ENCODE results near the gene GABRB2.
A peak's percentile ranks its signal among the peaks of the same experiment; 100 is the strongest.

GABRB2 gene

DNA sequence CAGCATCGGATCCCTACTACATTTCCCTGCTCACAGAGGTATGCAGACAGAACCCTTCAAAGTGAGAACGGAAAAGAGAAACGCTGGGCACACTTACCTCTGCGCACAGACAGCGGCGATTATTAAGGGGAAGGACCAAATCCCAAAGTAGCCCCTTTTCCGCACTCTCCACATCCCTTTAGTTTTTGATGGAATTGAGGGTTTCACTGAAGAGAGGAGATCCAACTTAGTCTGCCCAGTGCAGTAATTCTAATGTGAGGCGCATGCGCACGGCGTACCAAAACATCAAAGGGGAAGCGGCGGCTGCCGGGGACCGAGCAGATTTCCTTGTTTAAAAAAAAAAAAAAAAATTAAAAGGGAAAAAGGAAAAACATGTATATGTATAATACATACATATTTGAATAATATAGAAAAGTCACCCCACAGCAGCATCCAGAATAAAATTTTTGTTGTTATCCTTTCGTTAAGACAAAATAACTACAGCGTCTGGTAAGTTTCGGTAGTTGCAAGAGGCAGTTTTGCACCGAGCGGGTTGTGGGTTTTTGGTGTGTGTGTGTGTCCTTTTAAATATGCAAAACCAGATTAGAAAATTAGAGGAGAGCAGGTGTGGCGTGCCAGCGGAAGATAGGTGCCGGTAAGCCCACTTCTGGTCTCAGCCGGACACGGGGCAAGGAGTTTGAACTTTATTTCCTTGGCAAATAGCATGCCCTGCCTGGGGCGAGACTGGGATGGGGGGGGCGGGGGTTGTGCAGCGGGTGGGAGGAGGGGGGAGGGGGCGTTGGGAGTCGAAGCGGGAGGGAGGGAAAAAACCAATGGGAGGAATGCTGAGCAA is at the start of gene GABRB2:
Gene GABRB2 (minus strand): TSS at position 256 of the 832 bp plus-strand sequence. CDS start 82 bp downstream, at position 174.
- DNase-seq (ENCODE audit: low read depth, low spot score), result no peak

DNA sequence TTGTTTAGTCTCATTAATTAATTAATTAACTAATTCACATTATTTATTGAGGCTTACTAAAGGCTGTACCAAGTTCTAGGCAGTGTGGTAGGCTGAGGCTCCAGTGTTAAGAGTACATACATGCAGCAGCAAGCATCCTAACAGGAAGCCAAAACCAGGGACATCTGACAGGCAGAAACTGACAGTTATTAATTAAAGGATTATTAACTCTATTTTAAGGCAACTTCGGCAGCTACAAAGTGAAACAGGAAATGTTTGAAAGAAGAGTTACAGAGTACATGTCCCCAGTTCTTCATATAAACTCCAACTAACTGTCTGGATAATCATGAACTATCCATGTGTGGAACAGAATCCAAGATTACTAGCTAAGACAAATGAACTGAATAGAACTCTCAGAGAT is 39.3 kb upstream of the GABRB2 start:
- H3K36me3 ChIP-seq (ENCODE audit: insufficient read depth, insufficient read length, low read length), result no peaks in the 10 kb centered on the region
- no peak overlapping the region for H3K9ac ChIP-seq (ENCODE audit: insufficient read length, low read depth)
- H3K9me3 ChIP-seq (ENCODE audit: insufficient read depth, low read length), result no peaks in the 10 kb centered on the region
- no peaks in the 10 kb centered on the region for H3K27me3 ChIP-seq (ENCODE audit: insufficient read depth, insufficient read length)
- H3K4me1 ChIP-seq (ENCODE audit: insufficient read depth, insufficient read length), result no peaks in the 10 kb centered on the region
- H3K4me3 ChIP-seq (ENCODE audit: insufficient read length, low read depth), result no peak overlapping the region
- TF ChIP-seq YY1 (IDR thresholded peaks at IDR 0.05; ENCODE audit: insufficient read depth, insufficient read length), result no peak
- TF ChIP-seq ZNF274 (IDR thresholded peaks at IDR 0.05; ENCODE audit: low read depth, low read length), result no peak
- no peak for TF ChIP-seq SUZ12 (IDR thresholded peaks at IDR 0.05; ENCODE audit: extremely low read depth, insufficient read depth, insufficient read length)
- DNase-seq (ENCODE audit: low read depth, low spot score), result no peak

More for the DNA sequence above, at the start of gene GABRB2:
- peak within 1 kb of the TSS; percentile 46 for H3K4me3 ChIP-seq (ENCODE audit: insufficient read length, low read depth)
- TF ChIP-seq YY1 (IDR thresholded peaks at IDR 0.05; ENCODE audit: insufficient read depth, insufficient read length), result no peak
- TF ChIP-seq SUZ12 (IDR thresholded peaks at IDR 0.05; ENCODE audit: extremely low read depth, insufficient read depth, insufficient read length), result no peak
- TF ChIP-seq ZNF274 (IDR thresholded peaks at IDR 0.05; ENCODE audit: low read depth, low read length), result no peak
- no peaks in the 10 kb centered on the region for H3K9me3 ChIP-seq (ENCODE audit: insufficient read depth, low read length)
- peak within 1 kb of the TSS; percentile 42 for H3K9ac ChIP-seq (ENCODE audit: insufficient read length, low read depth)
- H3K36me3 ChIP-seq (ENCODE audit: insufficient read depth, insufficient read length, low read length), result no peaks in the 10 kb centered on the region
- H3K4me1 ChIP-seq (ENCODE audit: insufficient read depth, insufficient read length), result no peaks in the 10 kb centered on the region
- H3K27me3 ChIP-seq (ENCODE audit: insufficient read depth, insufficient read length), result peaks cover 53% of the 10 kb centered on the region

DNA sequence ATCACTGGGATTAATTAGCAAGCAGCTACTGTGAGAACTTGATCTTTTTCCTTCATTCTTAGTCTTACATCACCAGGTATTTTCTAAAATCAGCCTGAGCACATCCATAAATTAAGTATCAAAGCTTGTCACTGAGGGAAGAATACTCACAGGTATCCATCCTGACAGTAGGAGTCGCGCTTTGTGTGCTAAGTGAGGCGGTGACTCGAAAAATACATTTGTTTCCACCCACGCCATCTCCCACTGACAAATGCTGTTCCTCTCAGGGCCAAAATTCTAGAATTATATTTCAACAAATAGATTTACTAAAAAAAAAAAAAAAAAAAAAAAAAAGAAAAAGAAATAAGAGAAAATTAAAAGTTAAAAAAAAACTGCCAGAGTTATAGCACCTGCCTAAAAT is 34.1 kb upstream of the GABRB2 start:
- Histone ChIP-seq H3K36me3 (ENCODE audit: insufficient read depth, insufficient read length, low read length) (no peaks in the 10 kb centered on the region), H3K9ac (ENCODE audit: insufficient read length, low read depth) (no peak overlapping the region), H3K4me1 (ENCODE audit: insufficient read depth, insufficient read length) (no peaks in the 10 kb centered on the region), H3K9me3 (ENCODE audit: insufficient read depth, low read length) (no peaks in the 10 kb centered on the region), H3K4me3 (ENCODE audit: insufficient read length, low read depth) (no peak overlapping the region), H3K27me3 (ENCODE audit: insufficient read depth, insufficient read length) (no peaks in the 10 kb centered on the region)
- no peak for TF ChIP-seq YY1 (IDR thresholded peaks at IDR 0.05; ENCODE audit: insufficient read depth, insufficient read length)
- no peak for TF ChIP-seq SUZ12 (IDR thresholded peaks at IDR 0.05; ENCODE audit: extremely low read depth, insufficient read depth, insufficient read length)
- no peak for TF ChIP-seq ZNF274 (IDR thresholded peaks at IDR 0.05; ENCODE audit: low read depth, low read length)
- DNase-seq (ENCODE audit: low read depth, low spot score), result no peak

DNA sequence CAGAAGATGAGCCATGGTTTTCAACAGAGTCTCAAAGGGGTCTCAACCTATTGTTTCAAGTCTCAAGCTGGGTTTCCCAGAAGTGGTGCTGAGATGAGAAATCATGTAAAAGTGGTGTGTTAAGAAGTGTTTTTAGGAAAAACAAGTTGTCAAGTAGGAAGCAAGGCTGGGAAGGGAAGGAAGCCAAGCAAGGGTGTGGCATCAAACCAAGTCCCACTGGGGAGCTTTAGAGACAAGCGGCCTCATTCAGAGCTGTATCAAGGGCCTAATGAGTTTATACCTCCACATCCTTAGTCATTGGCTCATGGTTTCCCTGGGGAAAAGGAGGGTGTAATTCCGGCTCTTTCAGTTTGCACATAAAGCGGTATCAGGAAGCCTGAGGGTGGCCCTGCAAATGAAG is 26.4 kb upstream of the GABRB2 start:
- TF ChIP-seq SUZ12 (IDR thresholded peaks at IDR 0.05; ENCODE audit: extremely low read depth, insufficient read depth, insufficient read length) (no peak), YY1 (IDR thresholded peaks at IDR 0.05; ENCODE audit: insufficient read depth, insufficient read length) (no peak), ZNF274 (IDR thresholded peaks at IDR 0.05; ENCODE audit: low read depth, low read length) (no peak)
- H3K27me3 ChIP-seq (ENCODE audit: insufficient read depth, insufficient read length), result no peaks in the 10 kb centered on the region
- H3K9me3 ChIP-seq (ENCODE audit: insufficient read depth, low read length), result no peaks in the 10 kb centered on the region
- no peaks in the 10 kb centered on the region for H3K4me1 ChIP-seq (ENCODE audit: insufficient read depth, insufficient read length)
- no peak overlapping the region for H3K4me3 ChIP-seq (ENCODE audit: insufficient read length, low read depth)
- no peaks in the 10 kb centered on the region for H3K36me3 ChIP-seq (ENCODE audit: insufficient read depth, insufficient read length, low read length)
- DNase-seq (ENCODE audit: low read depth, low spot score), result no peak
- H3K9ac ChIP-seq (ENCODE audit: insufficient read length, low read depth), result no peak overlapping the region

DNA sequence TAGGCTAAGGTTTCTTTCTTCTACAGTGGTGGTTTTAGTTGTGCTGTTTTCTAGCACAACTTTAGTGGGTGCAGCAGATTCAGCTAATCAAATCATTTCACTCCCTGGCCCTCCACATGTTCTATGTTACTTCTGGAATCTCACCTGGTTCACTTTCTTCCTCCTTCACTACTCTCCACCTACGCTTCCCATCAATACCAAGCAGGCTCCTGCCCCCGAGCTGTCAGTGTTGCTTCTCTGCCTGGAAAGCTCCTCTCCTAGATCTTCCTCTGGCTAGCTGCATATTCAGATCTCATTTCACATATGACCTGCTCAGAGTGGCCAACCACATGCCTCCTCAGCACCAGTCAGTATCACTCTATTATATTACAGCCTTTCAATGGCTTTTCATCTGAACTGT is 19.6 kb upstream of the GABRB2 start:
- DNase-seq (ENCODE audit: low read depth, low spot score), result no peak
- Histone ChIP-seq H3K27me3 (ENCODE audit: insufficient read depth, insufficient read length) (no peaks in the 10 kb centered on the region), H3K9ac (ENCODE audit: insufficient read length, low read depth) (no peak overlapping the region), H3K4me3 (ENCODE audit: insufficient read length, low read depth) (no peak overlapping the region), H3K36me3 (ENCODE audit: insufficient read depth, insufficient read length, low read length) (no peaks in the 10 kb centered on the region), H3K9me3 (ENCODE audit: insufficient read depth, low read length) (no peaks in the 10 kb centered on the region), H3K4me1 (ENCODE audit: insufficient read depth, insufficient read length) (no peaks in the 10 kb centered on the region)
- TF ChIP-seq YY1 (IDR thresholded peaks at IDR 0.05; ENCODE audit: insufficient read depth, insufficient read length), result no peak
- no peak for TF ChIP-seq ZNF274 (IDR thresholded peaks at IDR 0.05; ENCODE audit: low read depth, low read length)
- TF ChIP-seq SUZ12 (IDR thresholded peaks at IDR 0.05; ENCODE audit: extremely low read depth, insufficient read depth, insufficient read length), result no peak

DNA sequence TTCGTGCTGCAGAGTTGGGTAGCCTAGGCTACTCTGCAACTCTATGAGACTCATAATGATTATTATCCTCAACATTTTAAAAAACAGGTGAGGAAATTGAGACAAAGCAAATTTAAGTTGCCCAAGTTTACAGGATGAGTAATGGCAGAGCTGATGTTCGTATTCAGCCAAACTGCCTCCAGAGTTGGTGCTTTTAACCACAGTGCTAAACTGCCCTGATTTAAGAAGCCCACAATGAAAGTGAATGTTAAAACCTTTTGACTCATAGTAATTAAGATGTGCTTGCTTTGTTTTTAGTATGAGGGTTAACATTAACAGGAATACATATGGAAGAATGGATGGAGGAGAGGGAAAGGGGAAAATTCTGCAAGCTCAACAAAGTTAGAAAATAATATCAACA is 15.9 kb upstream of the GABRB2 start:
- Histone ChIP-seq H3K27me3 (ENCODE audit: insufficient read depth, insufficient read length) (no peaks in the 10 kb centered on the region), H3K9ac (ENCODE audit: insufficient read length, low read depth) (no peak overlapping the region)
- TF ChIP-seq YY1 (IDR thresholded peaks at IDR 0.05; ENCODE audit: insufficient read depth, insufficient read length), result no peak
- TF ChIP-seq SUZ12 (IDR thresholded peaks at IDR 0.05; ENCODE audit: extremely low read depth, insufficient read depth, insufficient read length), result no peak
- TF ChIP-seq ZNF274 (IDR thresholded peaks at IDR 0.05; ENCODE audit: low read depth, low read length), result no peak

DNA sequence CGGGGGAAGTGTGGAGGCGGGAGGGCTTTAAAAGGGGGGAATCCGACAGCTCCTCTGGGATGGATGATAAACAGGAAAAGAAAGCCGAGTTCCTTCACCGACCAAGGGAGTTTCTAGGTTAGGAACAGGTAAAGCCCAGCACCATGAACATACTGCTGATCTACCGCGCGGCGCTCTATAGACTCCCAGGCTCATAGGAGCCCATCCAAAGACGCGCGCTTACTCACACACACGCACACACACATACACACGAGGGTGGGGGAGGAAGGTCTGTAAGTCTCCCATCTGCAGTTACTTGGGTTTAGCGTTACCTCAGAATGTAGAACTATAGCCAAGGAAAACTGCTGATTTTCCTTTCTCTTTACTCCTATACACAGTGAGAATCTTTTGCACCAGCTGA is 2.6 kb upstream of the GABRB2 start:
- Histone ChIP-seq H3K36me3 (ENCODE audit: insufficient read depth, insufficient read length, low read length) (no peaks in the 10 kb centered on the region), H3K9me3 (ENCODE audit: insufficient read depth, low read length) (no peaks in the 10 kb centered on the region), H3K4me1 (ENCODE audit: insufficient read depth, insufficient read length) (no peaks in the 10 kb centered on the region), H3K27me3 (ENCODE audit: insufficient read depth, insufficient read length) (peaks cover 53% of the 10 kb centered on the region), H3K4me3 (ENCODE audit: insufficient read length, low read depth) (peak overlapping the region; percentile 46), H3K9ac (ENCODE audit: insufficient read length, low read depth) (no peak overlapping the region)
- DNase-seq (ENCODE audit: low read depth, low spot score), result no peak
- TF ChIP-seq ZNF274 (IDR thresholded peaks at IDR 0.05; ENCODE audit: low read depth, low read length) (no peak), SUZ12 (IDR thresholded peaks at IDR 0.05; ENCODE audit: extremely low read depth, insufficient read depth, insufficient read length) (no peak), YY1 (IDR thresholded peaks at IDR 0.05; ENCODE audit: insufficient read depth, insufficient read length) (no peak)

More for the DNA sequence above, 15.9 kb upstream of the GABRB2 start:
- Histone ChIP-seq H3K4me3 (ENCODE audit: insufficient read length, low read depth) (no peak overlapping the region), H3K4me1 (ENCODE audit: insufficient read depth, insufficient read length) (no peaks in the 10 kb centered on the region), H3K9me3 (ENCODE audit: insufficient read depth, low read length) (no peaks in the 10 kb centered on the region), H3K36me3 (ENCODE audit: insufficient read depth, insufficient read length, low read length) (no peaks in the 10 kb centered on the region)
- no peak for DNase-seq (ENCODE audit: low read depth, low spot score)

Data from NT2/D1 (cell line).